Measurements from ENCODE around the gene GAA.

GAA gene

DNA sequence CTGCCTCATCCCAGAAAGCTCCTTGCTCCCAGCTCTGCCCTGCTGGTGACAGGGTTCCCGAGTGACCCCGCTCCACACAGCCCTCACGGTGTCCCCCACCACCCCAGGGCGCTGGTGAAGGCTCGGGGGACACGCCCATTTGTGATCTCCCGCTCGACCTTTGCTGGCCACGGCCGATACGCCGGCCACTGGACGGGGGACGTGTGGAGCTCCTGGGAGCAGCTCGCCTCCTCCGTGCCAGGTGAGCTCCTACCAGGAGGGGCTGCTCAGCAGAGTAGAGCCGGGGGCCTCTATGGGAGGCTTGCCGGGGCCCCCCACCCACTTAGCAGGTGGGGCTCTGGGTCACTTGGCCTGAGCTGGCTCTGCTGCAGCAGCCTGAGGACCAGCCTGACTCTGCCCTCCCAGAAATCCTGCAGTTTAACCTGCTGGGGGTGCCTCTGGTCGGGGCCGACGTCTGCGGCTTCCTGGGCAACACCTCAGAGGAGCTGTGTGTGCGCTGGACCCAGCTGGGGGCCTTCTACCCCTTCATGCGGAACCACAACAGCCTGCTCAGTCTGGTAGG, 11.2 kb downstream of the GAA start:
- TF ChIP-seq POLR2AphosphoS5 (IDR thresholded peaks at IDR 0.05; ENCODE audit: low read depth, low read length) (no peak), TAF1 (IDR thresholded peaks at IDR 0.05; ENCODE audit: borderline replicate concordance, insufficient read depth, low read length) (no peak), SIN3A (IDR thresholded peaks at IDR 0.05; ENCODE audit: borderline replicate concordance, insufficient read depth, low read length) (no peak), FOXP2 (optimal IDR thresholded peaks at IDR 0.05; ENCODE audit: borderline replicate concordance, extremely low read depth, extremely low read length, insufficient read depth) (no peak)
- TF ChIP-seq, protein P1, sequence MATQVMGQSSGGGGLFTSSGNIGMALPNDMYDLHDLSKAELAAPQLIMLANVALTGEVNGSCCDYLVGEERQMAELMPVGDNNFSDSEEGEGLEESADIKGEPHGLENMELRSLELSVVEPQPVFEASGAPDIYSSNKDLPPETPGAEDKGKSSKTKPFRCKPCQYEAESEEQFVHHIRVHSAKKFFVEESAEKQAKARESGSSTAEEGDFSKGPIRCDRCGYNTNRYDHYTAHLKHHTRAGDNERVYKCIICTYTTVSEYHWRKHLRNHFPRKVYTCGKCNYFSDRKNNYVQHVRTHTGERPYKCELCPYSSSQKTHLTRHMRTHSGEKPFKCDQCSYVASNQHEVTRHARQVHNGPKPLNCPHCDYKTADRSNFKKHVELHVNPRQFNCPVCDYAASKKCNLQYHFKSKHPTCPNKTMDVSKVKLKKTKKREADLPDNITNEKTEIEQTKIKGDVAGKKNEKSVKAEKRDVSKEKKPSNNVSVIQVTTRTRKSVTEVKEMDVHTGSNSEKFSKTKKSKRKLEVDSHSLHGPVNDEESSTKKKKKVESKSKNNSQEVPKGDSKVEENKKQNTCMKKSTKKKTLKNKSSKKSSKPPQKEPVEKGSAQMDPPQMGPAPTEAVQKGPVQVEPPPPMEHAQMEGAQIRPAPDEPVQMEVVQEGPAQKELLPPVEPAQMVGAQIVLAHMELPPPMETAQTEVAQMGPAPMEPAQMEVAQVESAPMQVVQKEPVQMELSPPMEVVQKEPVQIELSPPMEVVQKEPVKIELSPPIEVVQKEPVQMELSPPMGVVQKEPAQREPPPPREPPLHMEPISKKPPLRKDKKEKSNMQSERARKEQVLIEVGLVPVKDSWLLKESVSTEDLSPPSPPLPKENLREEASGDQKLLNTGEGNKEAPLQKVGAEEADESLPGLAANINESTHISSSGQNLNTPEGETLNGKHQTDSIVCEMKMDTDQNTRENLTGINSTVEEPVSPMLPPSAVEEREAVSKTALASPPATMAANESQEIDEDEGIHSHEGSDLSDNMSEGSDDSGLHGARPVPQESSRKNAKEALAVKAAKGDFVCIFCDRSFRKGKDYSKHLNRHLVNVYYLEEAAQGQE (IDR thresholded peaks at IDR 0.05; ENCODE audit: insufficient read depth in 1 of 2, low read depth in 2 of 2, low read length in 2 of 2), result no peak

DNA sequence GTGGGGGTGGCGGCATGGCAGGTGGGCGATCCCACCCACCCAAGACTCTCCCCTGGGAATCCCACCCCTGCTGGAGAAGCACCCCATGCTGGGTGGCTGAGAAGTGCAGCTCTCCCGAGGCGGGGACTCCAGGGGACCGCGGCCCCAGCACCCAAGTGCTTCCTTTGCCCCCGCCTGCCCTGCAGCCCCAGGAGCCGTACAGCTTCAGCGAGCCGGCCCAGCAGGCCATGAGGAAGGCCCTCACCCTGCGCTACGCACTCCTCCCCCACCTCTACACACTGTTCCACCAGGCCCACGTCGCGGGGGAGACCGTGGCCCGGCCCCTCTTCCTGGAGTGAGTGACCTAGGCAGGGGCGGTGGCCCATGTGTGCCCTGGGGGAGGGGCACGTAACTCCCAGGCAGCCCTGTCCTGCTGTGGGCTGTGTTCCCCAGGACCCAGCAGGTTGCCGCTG, 11.7 kb downstream of the GAA start:
- TF ChIP-seq FOXP2 (optimal IDR thresholded peaks at IDR 0.05; ENCODE audit: borderline replicate concordance, extremely low read depth, extremely low read length, insufficient read depth) (no peak), TAF1 (IDR thresholded peaks at IDR 0.05; ENCODE audit: borderline replicate concordance, insufficient read depth, low read length) (no peak), POLR2AphosphoS5 (IDR thresholded peaks at IDR 0.05; ENCODE audit: low read depth, low read length) (no peak), SIN3A (IDR thresholded peaks at IDR 0.05; ENCODE audit: borderline replicate concordance, insufficient read depth, low read length) (no peak)
- TF ChIP-seq, protein P1 (IDR thresholded peaks at IDR 0.05; ENCODE audit: insufficient read depth in 1 of 2, low read depth in 2 of 2, low read length in 2 of 2), result no peak

DNA sequence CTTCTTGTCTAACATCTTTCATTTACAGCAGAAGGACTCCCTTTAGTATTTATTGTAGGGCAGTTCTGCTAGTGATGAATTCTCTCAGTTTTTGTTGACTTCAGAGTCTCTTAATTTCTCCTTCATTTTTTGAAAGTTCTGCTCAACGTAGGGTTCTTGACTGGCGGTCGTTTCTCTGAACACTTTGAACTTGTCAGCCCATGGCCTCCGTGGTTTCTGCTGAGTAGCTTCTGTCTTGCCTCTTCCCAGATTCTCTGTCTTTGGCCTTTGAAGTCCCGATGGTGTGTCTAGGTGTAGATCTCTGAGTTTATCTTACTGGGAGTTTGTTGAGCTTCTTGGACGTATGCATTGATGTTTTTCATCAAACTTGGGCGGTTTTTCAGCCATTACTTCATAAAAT, 13.4 kb downstream of the GAA start:
- TF ChIP-seq, protein P1 (IDR thresholded peaks at IDR 0.05; ENCODE audit: insufficient read depth in 1 of 2, low read depth in 2 of 2, low read length in 2 of 2), result no peak
- TF ChIP-seq POLR2AphosphoS5 (IDR thresholded peaks at IDR 0.05; ENCODE audit: low read depth, low read length) (no peak), TAF1 (IDR thresholded peaks at IDR 0.05; ENCODE audit: borderline replicate concordance, insufficient read depth, low read length) (no peak), SIN3A (IDR thresholded peaks at IDR 0.05; ENCODE audit: borderline replicate concordance, insufficient read depth, low read length) (no peak), FOXP2 (optimal IDR thresholded peaks at IDR 0.05; ENCODE audit: borderline replicate concordance, extremely low read depth, extremely low read length, insufficient read depth) (no peak)

DNA sequence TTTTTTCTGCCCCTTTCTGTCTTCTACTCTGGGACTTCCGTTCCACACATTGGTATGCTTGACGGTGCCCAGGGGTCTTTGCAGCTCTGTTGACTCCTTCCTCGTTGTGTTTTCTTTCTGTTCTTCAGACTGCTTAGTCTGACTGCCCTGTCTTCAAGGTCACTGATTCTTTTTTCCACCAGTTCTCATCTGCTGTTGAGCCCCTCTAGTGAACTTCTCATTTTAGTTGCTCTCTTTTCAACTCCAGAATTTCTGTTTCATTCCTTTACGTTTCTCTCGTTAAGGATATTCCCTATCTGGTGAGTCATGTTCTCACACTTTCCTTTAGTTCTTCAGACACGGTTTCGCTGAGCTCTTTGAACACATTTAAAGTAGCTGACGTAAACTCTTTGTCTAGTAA, 13.8 kb downstream of the GAA start:
- TF ChIP-seq FOXP2 (optimal IDR thresholded peaks at IDR 0.05; ENCODE audit: borderline replicate concordance, extremely low read depth, extremely low read length, insufficient read depth), result no peak
- no peak for TF ChIP-seq SIN3A (IDR thresholded peaks at IDR 0.05; ENCODE audit: borderline replicate concordance, insufficient read depth, low read length)
- TF ChIP-seq POLR2AphosphoS5 (IDR thresholded peaks at IDR 0.05; ENCODE audit: low read depth, low read length), result no peak
- TF ChIP-seq TAF1 (IDR thresholded peaks at IDR 0.05; ENCODE audit: borderline replicate concordance, insufficient read depth, low read length), result no peak
- TF ChIP-seq, protein P1 (IDR thresholded peaks at IDR 0.05; ENCODE audit: insufficient read depth in 1 of 2, low read depth in 2 of 2, low read length in 2 of 2), result no peak
